ENCODE data around the gene ADAM8.

DNA sequence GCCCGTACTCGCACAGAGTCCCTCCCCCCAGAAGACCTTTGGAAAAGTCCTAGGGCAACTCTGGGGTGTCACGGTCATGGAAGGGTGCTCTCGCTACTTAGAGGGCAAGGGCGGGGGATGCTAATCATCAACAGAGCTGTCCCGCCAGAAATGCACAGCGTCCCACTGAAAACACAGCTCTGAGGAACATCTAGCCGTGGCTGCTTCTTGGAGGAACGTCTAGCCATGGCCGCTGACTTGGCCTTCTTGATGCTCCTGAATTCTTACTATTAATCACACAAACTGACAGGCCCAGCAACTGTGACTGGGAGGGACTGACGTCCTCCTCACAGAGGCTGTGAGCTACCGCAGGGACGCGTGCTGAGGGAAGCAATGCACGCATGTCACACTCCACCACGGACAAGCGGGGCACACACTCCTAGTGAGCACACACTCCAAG lies 30.3 kb upstream of the ADAM8 start:
- TF ChIP-seq CTCF (conservative IDR thresholded peaks at IDR 0.05; ENCODE audit: low read depth, low read length), result no peak
- no peak for TF ChIP-seq EZH2 (IDR thresholded peaks at IDR 0.05; ENCODE audit: low read length, unreplicated experiment)

Data from PC-3 (cell line).